Measurements from ENCODE around the gene ABCA9. TPM values are rescaled to one million over a fixed set of nuclear protein-coding genes. Genes with fewer than 3 reads are reported as not detected.

The ABCA9 gene
- total and polyA plus RNA-seq, 2 of the 13 experiments (the other 11 are each of a cell fraction or from before 2014, with no cell fraction given): 0.04 TPM; not detected in 1

- TF ChIP-seq ARID4A (CRISPR knock-in tag; IDR thresholded peaks at IDR 0.05; ENCODE audit: borderline replicate concordance): no peak
- no peak for TF ChIP-seq NONO (IDR thresholded peaks at IDR 0.05)
- no peak for TF ChIP-seq NONO (CRISPR knock-in tag; conservative IDR thresholded peaks at IDR 0.05)
- TF ChIP-seq NFIC (IDR thresholded peaks at IDR 0.05; ENCODE audit: low read length): no peak
- TF ChIP-seq CEBPG (CRISPR knock-in tag; IDR thresholded peaks at IDR 0.05): no peak
- no peak for TF ChIP-seq ZC3H4 (CRISPR knock-in tag; IDR thresholded peaks at IDR 0.05; ENCODE audit: borderline replicate concordance)
- no peak for TF ChIP-seq NR1H2 (CRISPR knock-in tag; IDR thresholded peaks at IDR 0.05; ENCODE audit: borderline replicate concordance, low read depth)
- TF ChIP-seq FOXA3 (CRISPR knock-in tag; IDR thresholded peaks at IDR 0.05): no peak
- TF ChIP-seq ATAD3A (CRISPR knock-in tag; IDR thresholded peaks at IDR 0.05): no peak
- TF ChIP-seq ZNF644 (CRISPR knock-in tag; IDR thresholded peaks at IDR 0.05; ENCODE audit: low read depth): peak; percentile 71; the same call in 1 of the 2 replicates
- no peak for TF ChIP-seq ZBTB2 (CRISPR knock-in tag; IDR thresholded peaks at IDR 0.05; ENCODE audit: low read depth)
- TF ChIP-seq ZBTB34 (CRISPR knock-in tag; IDR thresholded peaks at IDR 0.05): no peak
Measured at GRCh38 chr17:69031839-69032238, 28.9 kb downstream of the ABCA9 start (continued).
